ENCODE data around the gene SKAP1.

DNA sequence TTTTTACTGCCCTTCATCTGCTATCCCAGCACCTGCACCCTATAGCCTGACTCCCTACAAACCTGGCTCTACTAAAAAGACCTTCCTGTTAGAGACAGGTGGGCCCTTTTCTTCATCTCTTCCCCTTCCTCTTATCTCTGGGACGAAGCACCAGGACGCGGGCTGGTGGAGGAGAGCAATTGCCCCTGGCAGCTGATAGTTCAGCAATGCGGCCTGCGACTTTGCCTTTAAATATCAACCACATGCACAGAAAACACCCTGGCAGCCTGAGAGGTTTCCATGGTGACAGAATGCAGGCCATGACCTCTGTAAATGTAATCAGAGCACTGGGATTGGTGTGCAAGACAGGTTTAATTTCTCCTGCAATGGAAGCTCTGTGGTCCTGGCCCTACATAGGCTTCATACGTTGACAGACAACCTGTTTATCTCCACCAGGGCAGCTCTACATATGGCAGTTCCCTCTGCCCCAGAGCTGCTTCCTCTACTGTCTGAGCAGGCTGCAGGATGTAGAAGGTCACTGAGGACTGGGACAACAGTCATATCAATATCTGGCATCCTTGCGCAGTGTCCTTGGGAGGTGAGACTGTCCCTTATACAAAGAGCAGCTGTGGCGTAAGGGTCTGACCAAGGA is 10.0 kb upstream of the SKAP1 start:
- TF ChIP-seq, protein P1, sequence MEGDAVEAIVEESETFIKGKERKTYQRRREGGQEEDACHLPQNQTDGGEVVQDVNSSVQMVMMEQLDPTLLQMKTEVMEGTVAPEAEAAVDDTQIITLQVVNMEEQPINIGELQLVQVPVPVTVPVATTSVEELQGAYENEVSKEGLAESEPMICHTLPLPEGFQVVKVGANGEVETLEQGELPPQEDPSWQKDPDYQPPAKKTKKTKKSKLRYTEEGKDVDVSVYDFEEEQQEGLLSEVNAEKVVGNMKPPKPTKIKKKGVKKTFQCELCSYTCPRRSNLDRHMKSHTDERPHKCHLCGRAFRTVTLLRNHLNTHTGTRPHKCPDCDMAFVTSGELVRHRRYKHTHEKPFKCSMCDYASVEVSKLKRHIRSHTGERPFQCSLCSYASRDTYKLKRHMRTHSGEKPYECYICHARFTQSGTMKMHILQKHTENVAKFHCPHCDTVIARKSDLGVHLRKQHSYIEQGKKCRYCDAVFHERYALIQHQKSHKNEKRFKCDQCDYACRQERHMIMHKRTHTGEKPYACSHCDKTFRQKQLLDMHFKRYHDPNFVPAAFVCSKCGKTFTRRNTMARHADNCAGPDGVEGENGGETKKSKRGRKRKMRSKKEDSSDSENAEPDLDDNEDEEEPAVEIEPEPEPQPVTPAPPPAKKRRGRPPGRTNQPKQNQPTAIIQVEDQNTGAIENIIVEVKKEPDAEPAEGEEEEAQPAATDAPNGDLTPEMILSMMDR (IDR thresholded peaks at IDR 0.05): no peak
- no peak for TF ChIP-seq POLR2A (IDR thresholded peaks at IDR 0.05)
